ENCODE data around the gene BCL7A.

DNA sequence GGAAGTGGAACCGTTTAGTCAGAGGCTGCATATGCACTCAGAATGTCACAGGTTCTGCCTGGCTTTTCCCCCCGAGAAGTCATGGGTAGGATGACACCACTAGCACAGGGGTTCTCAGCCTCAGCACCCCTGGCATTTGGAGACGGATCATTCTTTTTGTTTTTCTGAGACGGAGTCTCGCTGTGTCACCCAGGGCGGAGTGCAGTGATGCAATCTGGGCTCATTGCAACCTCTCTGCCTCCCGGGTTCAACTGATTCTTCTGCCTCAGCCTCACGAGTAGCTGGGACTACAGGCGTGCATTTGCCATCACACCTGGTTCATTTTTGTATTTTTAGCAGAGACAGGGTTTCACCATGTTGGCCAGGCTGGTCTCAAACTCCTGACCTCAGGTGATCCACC, 28.1 kb downstream of the BCL7A start:
- TF ChIP-seq, protein P1, sequence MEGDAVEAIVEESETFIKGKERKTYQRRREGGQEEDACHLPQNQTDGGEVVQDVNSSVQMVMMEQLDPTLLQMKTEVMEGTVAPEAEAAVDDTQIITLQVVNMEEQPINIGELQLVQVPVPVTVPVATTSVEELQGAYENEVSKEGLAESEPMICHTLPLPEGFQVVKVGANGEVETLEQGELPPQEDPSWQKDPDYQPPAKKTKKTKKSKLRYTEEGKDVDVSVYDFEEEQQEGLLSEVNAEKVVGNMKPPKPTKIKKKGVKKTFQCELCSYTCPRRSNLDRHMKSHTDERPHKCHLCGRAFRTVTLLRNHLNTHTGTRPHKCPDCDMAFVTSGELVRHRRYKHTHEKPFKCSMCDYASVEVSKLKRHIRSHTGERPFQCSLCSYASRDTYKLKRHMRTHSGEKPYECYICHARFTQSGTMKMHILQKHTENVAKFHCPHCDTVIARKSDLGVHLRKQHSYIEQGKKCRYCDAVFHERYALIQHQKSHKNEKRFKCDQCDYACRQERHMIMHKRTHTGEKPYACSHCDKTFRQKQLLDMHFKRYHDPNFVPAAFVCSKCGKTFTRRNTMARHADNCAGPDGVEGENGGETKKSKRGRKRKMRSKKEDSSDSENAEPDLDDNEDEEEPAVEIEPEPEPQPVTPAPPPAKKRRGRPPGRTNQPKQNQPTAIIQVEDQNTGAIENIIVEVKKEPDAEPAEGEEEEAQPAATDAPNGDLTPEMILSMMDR (IDR thresholded peaks at IDR 0.05; ENCODE audit: low read depth, low read length, missing input control): no peak
- TF ChIP-seq JUND (IDR thresholded peaks at IDR 0.05) (no peak), HNF4G (IDR thresholded peaks at IDR 0.05) (no peak), RAD21 (IDR thresholded peaks at IDR 0.05) (no peak), GABPA (IDR thresholded peaks at IDR 0.05 in 1 of 2, conservative IDR thresholded peaks at IDR 0.05 in 1 of 2) (no peak), EGR1 (IDR thresholded peaks at IDR 0.05; ENCODE audit: low read depth in 2 of 2) (no peak), RXRA (IDR thresholded peaks at IDR 0.05) (no peak)
- TF ChIP-seq, protein P2, sequence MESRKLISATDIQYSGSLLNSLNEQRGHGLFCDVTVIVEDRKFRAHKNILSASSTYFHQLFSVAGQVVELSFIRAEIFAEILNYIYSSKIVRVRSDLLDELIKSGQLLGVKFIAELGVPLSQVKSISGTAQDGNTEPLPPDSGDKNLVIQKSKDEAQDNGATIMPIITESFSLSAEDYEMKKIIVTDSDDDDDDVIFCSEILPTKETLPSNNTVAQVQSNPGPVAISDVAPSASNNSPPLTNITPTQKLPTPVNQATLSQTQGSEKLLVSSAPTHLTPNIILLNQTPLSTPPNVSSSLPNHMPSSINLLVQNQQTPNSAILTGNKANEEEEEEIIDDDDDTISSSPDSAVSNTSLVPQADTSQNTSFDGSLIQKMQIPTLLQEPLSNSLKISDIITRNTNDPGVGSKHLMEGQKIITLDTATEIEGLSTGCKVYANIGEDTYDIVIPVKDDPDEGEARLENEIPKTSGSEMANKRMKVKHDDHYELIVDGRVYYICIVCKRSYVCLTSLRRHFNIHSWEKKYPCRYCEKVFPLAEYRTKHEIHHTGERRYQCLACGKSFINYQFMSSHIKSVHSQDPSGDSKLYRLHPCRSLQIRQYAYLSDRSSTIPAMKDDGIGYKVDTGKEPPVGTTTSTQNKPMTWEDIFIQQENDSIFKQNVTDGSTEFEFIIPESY (IDR thresholded peaks at IDR 0.05): no peak
- TF ChIP-seq, protein P3, sequence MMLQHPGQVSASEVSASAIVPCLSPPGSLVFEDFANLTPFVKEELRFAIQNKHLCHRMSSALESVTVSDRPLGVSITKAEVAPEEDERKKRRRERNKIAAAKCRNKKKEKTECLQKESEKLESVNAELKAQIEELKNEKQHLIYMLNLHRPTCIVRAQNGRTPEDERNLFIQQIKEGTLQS (IDR thresholded peaks at IDR 0.05): no peak
- TF ChIP-seq, protein P4, sequence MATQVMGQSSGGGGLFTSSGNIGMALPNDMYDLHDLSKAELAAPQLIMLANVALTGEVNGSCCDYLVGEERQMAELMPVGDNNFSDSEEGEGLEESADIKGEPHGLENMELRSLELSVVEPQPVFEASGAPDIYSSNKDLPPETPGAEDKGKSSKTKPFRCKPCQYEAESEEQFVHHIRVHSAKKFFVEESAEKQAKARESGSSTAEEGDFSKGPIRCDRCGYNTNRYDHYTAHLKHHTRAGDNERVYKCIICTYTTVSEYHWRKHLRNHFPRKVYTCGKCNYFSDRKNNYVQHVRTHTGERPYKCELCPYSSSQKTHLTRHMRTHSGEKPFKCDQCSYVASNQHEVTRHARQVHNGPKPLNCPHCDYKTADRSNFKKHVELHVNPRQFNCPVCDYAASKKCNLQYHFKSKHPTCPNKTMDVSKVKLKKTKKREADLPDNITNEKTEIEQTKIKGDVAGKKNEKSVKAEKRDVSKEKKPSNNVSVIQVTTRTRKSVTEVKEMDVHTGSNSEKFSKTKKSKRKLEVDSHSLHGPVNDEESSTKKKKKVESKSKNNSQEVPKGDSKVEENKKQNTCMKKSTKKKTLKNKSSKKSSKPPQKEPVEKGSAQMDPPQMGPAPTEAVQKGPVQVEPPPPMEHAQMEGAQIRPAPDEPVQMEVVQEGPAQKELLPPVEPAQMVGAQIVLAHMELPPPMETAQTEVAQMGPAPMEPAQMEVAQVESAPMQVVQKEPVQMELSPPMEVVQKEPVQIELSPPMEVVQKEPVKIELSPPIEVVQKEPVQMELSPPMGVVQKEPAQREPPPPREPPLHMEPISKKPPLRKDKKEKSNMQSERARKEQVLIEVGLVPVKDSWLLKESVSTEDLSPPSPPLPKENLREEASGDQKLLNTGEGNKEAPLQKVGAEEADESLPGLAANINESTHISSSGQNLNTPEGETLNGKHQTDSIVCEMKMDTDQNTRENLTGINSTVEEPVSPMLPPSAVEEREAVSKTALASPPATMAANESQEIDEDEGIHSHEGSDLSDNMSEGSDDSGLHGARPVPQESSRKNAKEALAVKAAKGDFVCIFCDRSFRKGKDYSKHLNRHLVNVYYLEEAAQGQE (IDR thresholded peaks at IDR 0.05): no peak
- TF ChIP-seq, protein P5, sequence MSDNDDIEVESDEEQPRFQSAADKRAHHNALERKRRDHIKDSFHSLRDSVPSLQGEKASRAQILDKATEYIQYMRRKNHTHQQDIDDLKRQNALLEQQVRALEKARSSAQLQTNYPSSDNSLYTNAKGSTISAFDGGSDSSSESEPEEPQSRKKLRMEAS (IDR thresholded peaks at IDR 0.05): no peak
